Measurements from ENCODE around the gene UBXN1.

UBXN1 gene

GRCh38 chr11:62678770-62679696 is at the start of gene UBXN1:
Gene UBXN1 (minus strand): TSS chr11:62679073. CDS start chr11:62678923, 150 bp downstream.
- peak; percentile 84 for DNase-seq

GRCh38 chr11:62728171-62728988 is 49.5 kb upstream of the UBXN1 start, which contains the start of gene TTC9C:
Gene TTC9C (plus strand): TSS chr11:62728486. CDS start chr11:62728849, 363 bp downstream.
- peak; percentile 81 for DNase-seq

- peak; percentile 92 for DNase-seq
These were observed 48.9 kb upstream of the UBXN1 start for GRCh38 chr11:62727872-62728170.

GRCh38 chr11:62727165-62727871 is 48.4 kb upstream of the UBXN1 start, which contains the start of gene HNRNPUL2:
Gene HNRNPUL2 (minus strand): TSS chr11:62727457. CDS start chr11:62727156, 301 bp downstream.
- peak; percentile 99 for DNase-seq

- no peak for DNase-seq
These were observed 48.0 kb upstream of the UBXN1 start for GRCh38 chr11:62726915-62727164.

GRCh38 chr11:62726156-62726914 is 47.5 kb upstream of the UBXN1 start:
- DNase-seq: no peak

- DNase-seq: no peak
These were observed 46.8 kb upstream of the UBXN1 start for GRCh38 chr11:62725646-62726045.

GRCh38 chr11:62724171-62724570 is 45.3 kb upstream of the UBXN1 start:
- DNase-seq: no peak

GRCh38 chr11:62721994-62722393 is 43.1 kb upstream of the UBXN1 start:
- no peak for DNase-seq

GRCh38 chr11:62719302-62719978 is 40.6 kb upstream of the UBXN1 start:
- DNase-seq: no peak

GRCh38 chr11:62716816-62717215 is 37.9 kb upstream of the UBXN1 start:
- DNase-seq: no peak

- no peak for DNase-seq
These were observed 37.3 kb upstream of the UBXN1 start for GRCh38 chr11:62716206-62716605.

GRCh38 chr11:62715150-62716130 is 36.6 kb upstream of the UBXN1 start:
- DNase-seq: no peak

- no peak for DNase-seq
These were observed 34.5 kb upstream of the UBXN1 start for GRCh38 chr11:62713343-62713742.

GRCh38 chr11:62712861-62713260 is 34.0 kb upstream of the UBXN1 start:
- DNase-seq: no peak

GRCh38 chr11:62712276-62712812 is 33.5 kb upstream of the UBXN1 start:
- DNase-seq: no peak

- DNase-seq: no peak
These were observed 31.1 kb upstream of the UBXN1 start for GRCh38 chr11:62710001-62710345.

- DNase-seq: peak; percentile 98
These were observed 30.6 kb upstream of the UBXN1 start for GRCh38 chr11:62709247-62710000.

GRCh38 chr11:62708793-62709192 is 29.9 kb upstream of the UBXN1 start:
- peak; percentile 55 for DNase-seq

GRCh38 chr11:62708392-62708791 is 29.5 kb upstream of the UBXN1 start:
- DNase-seq: no peak
